ENCODE data around the gene MBTPS2.

GRCh38 chrX:21845096-21845495, 5.7 kb downstream of the MBTPS2 start:
- no peak for TF ChIP-seq CTCF (IDR thresholded peaks at IDR 0.05)
- TF ChIP-seq POLR2AphosphoS5 (IDR thresholded peaks at IDR 0.05), result no peak
- no peak for TF ChIP-seq POLR2A (IDR thresholded peaks at IDR 0.05; ENCODE audit: low read depth)
- no peak for TF ChIP-seq EP300 (IDR thresholded peaks at IDR 0.05)
